Panc1 (cell line): ENCODE data around the gene PARP3. TPM values are rescaled to one million over a fixed set of nuclear protein-coding genes. Genes with fewer than 3 reads are reported as not detected.
"Not testable (repeated sequence)": the region's sequence is repeated elsewhere in the genome, so short reads cannot be mapped to it uniquely, and the experiment has no call there.

Experiments
- ATAC-seq: fragments of 200-7000 bp; cut with Tn5 transposase; 2 replicates; pipeline ENCODE4 v1.9.1; 2020; ENCODE audit warnings: mild to moderate bottlenecking, moderate library complexity
- BruUV-seq: library from RNA; stranded (reverse); fragments of 400-500 nt; replicated peaks from 2 replicates; lab custom pipeline; 2021; lab: Mats Ljungman, UMichigan
- CTCF ChIA-PET: fragments of 300-600 bp; sonication (Branson Sonifier 250); formaldehyde crosslinking; loops from one replicate; lab custom pipeline; 2022; ENCODE audit warnings: antibody characterized with exemption; lab: Charles Lee
- POLR2A ChIA-PET: fragments of 300-600 bp; sonication (Branson Sonifier 250); formaldehyde crosslinking; loops from one replicate; lab custom pipeline; 2022; ENCODE audit warnings: antibody characterized with exemption; lab: Charles Lee
- DNase-seq: peaks from one replicate; pipeline ENCODE4 v3.0.0-alpha.2; 2010; ENCODE audit warnings: low read depth, low spot score
- H3K27ac ChIP-seq: 2 replicates; pipeline ENCODE4 v1.5.1; 2011; ENCODE audit warnings: mild to moderate bottlenecking, low read length, inconsistent platforms
- H3K27me3 ChIP-seq: fragments of 200-500 bp; sonication (Bioruptor generic); 2 replicates; pipeline ENCODE4 v1.6.0; 2014; ENCODE audit warnings: low read length, inconsistent platforms; ENCODE audit not compliant: control insufficient read depth, insufficient read depth
- H3K36me3 ChIP-seq: fragments of 200-500 bp; sonication (Bioruptor generic); 2 replicates; pipeline ENCODE4 v1.5.1; 2014; ENCODE audit warnings: inconsistent platforms, mild to moderate bottlenecking, low read length, moderate library complexity; ENCODE audit not compliant: control insufficient read depth, insufficient read depth
- H3K4me1 ChIP-seq: 2 replicates; pipeline ENCODE4 v1.5.1; 2011; ENCODE audit warnings: inconsistent platforms, mild to moderate bottlenecking, low read length, moderate library complexity; ENCODE audit not compliant: control insufficient read depth, insufficient read depth
- H3K4me3 ChIP-seq, 2 experiments: 2 replicates each; pipeline ENCODE4 v1.5.1; 2011 to 2012; ENCODE audit warnings: low read depth in 2 of 2, low read length in 2 of 2, mild to moderate bottlenecking in 2 of 2, inconsistent platforms in 1 of 2, moderate library complexity in 1 of 2
- H3K9me3 ChIP-seq: fragments of 200-500 bp; sonication (Bioruptor generic); 2 replicates; pipeline ENCODE4 v1.5.1; 2014; ENCODE audit warnings: low read depth, mild to moderate bottlenecking, inconsistent platforms, low read length, moderate library complexity; ENCODE audit not compliant: control insufficient read depth, insufficient read depth
- POLR2AphosphoS5 ChIP-seq: IDR thresholded peaks from 2 replicates; pipeline ENCODE4 v1.6.1; 2012; ENCODE audit warnings: mild to moderate bottlenecking, low read depth, low read length, moderate library complexity
- SIN3A ChIP-seq: IDR thresholded peaks from 2 replicates; pipeline ENCODE4 v1.6.1; 2012; ENCODE audit warnings: low read depth, mild to moderate bottlenecking, low read length, moderate library complexity, borderline replicate concordance; ENCODE audit not compliant: insufficient read depth
- TCF7L2 ChIP-seq: IDR thresholded peaks from 2 replicates; pipeline ENCODE4 v1.6.1; 2011; ENCODE audit warnings: mild to moderate bottlenecking, low read depth, low read length, inconsistent platforms
- in situ Hi-C: cut with HindIII; loops from 2 replicates; pipeline ENCODE4 v1.10.0; 2016; ENCODE audit warnings: low sequenced_read_pairs, low pct_unique_long_range_greater_than_20kb
- intact Hi-C: fragments of 100-400 bp; cut with micrococcal nuclease; formaldehyde crosslinking; loops from one replicate; pipeline ENCODE4 v1.10.0; 2022; ENCODE audit not compliant: unreplicated experiment
- total RNA-seq: library from RNA; stranded (reverse); gene quantifications from one replicate; pipeline ENCODE4 v1.2.1, GENCODE V29; 2021; ENCODE audit not compliant: unreplicated experiment
- TF ChIP-seq, protein P1 (sequence below), 2 experiments: IDR thresholded peaks; 2 replicates each; pipeline ENCODE4 v1.6.1; 2011 to 2012; ENCODE audit warnings: low read depth in 2 of 2, control low read depth in 1 of 2, low read length in 1 of 2, mild to moderate bottlenecking in 1 of 2, moderate library complexity in 1 of 2; ENCODE audit not compliant: insufficient read depth in 1 of 2
- TF ChIP-seq, protein P2 (sequence below): fragments of 450-650 bp; IDR thresholded peaks from 2 replicates; pipeline ENCODE4 v1.5.1; 2017; ENCODE audit warnings: mild to moderate bottlenecking

Gene PARP3
- total RNA-seq, 1 experiment from 2014 or later = 16.1 TPM

DNA sequence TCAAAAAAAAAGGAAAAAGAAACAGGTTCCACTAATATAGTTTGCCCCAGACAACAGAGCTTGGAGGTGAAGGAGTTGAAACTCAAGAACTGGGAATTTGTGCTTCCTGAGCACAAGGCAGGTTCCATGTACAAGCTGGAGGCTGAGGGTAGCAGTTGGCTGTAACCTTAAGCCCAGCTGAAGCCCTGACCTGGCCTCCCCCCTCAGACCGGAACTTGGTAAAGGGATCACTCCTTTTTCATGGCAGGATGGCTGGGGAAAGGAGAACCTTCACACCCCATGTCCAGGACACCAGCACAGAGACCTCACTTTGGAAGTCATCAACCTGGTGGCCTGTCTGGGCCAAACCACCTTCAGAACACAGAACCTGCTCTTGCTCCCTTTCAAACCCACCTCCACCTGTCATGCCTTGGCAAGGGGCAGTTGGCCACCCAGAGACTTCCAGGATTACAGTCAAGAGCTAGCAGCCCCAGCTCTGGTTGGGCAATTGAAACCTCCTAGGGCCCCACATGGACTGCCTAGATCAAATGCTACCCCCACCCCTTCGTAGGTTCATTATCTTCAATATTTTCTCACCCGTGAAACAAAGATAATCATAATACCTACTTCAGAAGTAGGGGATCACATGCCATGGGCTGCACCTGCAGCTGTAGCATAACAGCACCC lies 50.0 kb downstream of the PARP3 start:
- ATAC-seq (no peak), DNase-seq (no peak)
- H3K4me1 ChIP-seq = peaks cover 13% of the 10 kb centered on the region
- H3K36me3 ChIP-seq = peaks cover 13% of the 10 kb centered on the region
- intact Hi-C loops (no loop called here), in situ Hi-C loops (no loop called here)
- H3K4me3 ChIP-seq = no peak overlapping the region
- ChIA-PET POLR2A (interaction anchor here (1.5 kb wide), 1 partner anchor 9 kb away, joined by 3 read pairs; the partner anchor contains the start of gene ACY1), CTCF (no interaction called here)
- no TSS peak for BruUV-seq
- no peak overlapping the region for H3K27ac ChIP-seq
- TF ChIP-seq, protein P1, sequence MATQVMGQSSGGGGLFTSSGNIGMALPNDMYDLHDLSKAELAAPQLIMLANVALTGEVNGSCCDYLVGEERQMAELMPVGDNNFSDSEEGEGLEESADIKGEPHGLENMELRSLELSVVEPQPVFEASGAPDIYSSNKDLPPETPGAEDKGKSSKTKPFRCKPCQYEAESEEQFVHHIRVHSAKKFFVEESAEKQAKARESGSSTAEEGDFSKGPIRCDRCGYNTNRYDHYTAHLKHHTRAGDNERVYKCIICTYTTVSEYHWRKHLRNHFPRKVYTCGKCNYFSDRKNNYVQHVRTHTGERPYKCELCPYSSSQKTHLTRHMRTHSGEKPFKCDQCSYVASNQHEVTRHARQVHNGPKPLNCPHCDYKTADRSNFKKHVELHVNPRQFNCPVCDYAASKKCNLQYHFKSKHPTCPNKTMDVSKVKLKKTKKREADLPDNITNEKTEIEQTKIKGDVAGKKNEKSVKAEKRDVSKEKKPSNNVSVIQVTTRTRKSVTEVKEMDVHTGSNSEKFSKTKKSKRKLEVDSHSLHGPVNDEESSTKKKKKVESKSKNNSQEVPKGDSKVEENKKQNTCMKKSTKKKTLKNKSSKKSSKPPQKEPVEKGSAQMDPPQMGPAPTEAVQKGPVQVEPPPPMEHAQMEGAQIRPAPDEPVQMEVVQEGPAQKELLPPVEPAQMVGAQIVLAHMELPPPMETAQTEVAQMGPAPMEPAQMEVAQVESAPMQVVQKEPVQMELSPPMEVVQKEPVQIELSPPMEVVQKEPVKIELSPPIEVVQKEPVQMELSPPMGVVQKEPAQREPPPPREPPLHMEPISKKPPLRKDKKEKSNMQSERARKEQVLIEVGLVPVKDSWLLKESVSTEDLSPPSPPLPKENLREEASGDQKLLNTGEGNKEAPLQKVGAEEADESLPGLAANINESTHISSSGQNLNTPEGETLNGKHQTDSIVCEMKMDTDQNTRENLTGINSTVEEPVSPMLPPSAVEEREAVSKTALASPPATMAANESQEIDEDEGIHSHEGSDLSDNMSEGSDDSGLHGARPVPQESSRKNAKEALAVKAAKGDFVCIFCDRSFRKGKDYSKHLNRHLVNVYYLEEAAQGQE (IDR thresholded peaks at IDR 0.05; ENCODE audit: insufficient read depth in 1 of 2, low read depth in 2 of 2, low read length in 1 of 2) = no peak
- TF ChIP-seq, protein P2, sequence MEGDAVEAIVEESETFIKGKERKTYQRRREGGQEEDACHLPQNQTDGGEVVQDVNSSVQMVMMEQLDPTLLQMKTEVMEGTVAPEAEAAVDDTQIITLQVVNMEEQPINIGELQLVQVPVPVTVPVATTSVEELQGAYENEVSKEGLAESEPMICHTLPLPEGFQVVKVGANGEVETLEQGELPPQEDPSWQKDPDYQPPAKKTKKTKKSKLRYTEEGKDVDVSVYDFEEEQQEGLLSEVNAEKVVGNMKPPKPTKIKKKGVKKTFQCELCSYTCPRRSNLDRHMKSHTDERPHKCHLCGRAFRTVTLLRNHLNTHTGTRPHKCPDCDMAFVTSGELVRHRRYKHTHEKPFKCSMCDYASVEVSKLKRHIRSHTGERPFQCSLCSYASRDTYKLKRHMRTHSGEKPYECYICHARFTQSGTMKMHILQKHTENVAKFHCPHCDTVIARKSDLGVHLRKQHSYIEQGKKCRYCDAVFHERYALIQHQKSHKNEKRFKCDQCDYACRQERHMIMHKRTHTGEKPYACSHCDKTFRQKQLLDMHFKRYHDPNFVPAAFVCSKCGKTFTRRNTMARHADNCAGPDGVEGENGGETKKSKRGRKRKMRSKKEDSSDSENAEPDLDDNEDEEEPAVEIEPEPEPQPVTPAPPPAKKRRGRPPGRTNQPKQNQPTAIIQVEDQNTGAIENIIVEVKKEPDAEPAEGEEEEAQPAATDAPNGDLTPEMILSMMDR = no peak
- TF ChIP-seq TCF7L2 = no peak
- no peak for TF ChIP-seq SIN3A
- TF ChIP-seq POLR2AphosphoS5 = peak; percentile 58
- no peaks in the 10 kb centered on the region for H3K9me3 ChIP-seq
- H3K27me3 ChIP-seq = no peaks in the 10 kb centered on the region

DNA sequence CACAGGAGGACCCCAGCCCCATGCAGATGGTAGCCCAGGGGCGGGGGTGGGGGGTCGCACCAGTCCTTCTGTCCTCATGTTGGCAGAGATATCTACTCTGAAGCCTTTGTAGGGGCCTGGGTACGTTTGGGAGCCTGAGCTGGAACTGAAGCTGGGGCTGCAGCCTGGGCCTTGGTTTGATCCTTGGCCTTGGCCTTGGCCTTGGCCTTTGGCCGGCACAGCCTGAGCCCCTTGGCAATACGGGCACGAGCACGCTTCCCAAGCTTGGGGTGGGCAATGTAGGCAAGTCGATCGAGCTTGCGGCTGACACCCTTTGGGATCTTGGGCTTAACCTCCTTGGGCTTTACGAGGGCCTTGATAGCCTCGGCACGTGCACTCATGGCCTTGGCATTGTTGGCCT lies 51.5 kb downstream of the PARP3 start:
- POLR2A ChIA-PET, H3K27ac ChIP-seq, DNase-seq, H3K4me3 ChIP-seq, intact Hi-C loops, in situ Hi-C loops, ATAC-seq, CTCF ChIA-PET, H3K27me3 ChIP-seq, H3K9me3 ChIP-seq: not testable (repeated sequence)
- BruUV-seq = TSS peak; percentile 95
- Histone ChIP-seq H3K4me1 (peaks cover 18% of the 10 kb centered on the region), H3K36me3 (peaks cover 13% of the 10 kb centered on the region)

DNA sequence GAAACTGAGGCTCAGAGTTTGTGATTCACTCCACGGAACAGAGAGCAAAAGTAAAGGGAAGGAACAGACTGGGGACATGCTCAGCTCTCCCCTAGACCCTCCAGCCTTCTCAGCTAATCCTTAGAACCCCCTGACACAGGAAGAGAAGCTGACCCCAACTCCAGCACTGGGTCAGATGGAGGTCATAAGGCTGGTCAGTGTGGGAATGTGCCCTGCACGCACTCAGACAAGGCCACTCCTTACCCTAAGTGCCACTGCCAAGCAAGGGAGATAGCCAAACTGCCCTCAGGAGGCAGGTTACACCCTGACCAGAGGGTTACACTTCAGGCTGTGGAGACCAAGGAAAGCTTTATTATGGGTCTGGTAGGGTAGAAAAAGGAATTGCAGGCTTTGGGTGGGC lies 52.4 kb downstream of the PARP3 start:
- TF ChIP-seq TCF7L2 (no peak), SIN3A (no peak)
- TF ChIP-seq, protein P1 (IDR thresholded peaks at IDR 0.05; ENCODE audit: insufficient read depth in 1 of 2, low read depth in 2 of 2, low read length in 1 of 2) = no peak
- TF ChIP-seq, protein P2 = no peak
- ChIA-PET CTCF (no interaction called here), POLR2A (interaction anchor here (0.6 to 0.8 kb wide), 3 partner anchors 52 to 142 kb away, joined by 3 to 4 read pairs (median 3); no protein-coding TSS in a partner anchor)
- no peak for DNase-seq
- ATAC-seq = no peak
- H3K9me3 ChIP-seq = no peaks in the 10 kb centered on the region
- BruUV-seq = no TSS peak
- peaks cover 18% of the 10 kb centered on the region for H3K4me1 ChIP-seq
- H3K4me3 ChIP-seq = peak overlapping the region; percentile 91 to 96
- intact Hi-C loops (no loop called here), in situ Hi-C loops (no loop called here)
- no peaks in the 10 kb centered on the region for H3K27me3 ChIP-seq
- peak overlapping the region; percentile 81 for H3K27ac ChIP-seq
- H3K36me3 ChIP-seq = peaks cover 13% of the 10 kb centered on the region
